Adipocyte (in vitro differentiated cells): ENCODE data around the gene BCL2L1.

ENCODE experiments used
- DNase-seq: peaks from one replicate; pipeline ENCODE4 v3.0.0-alpha.2; 2015; ENCODE audit warnings: low read depth
- H3K27me3 ChIP-seq: replicated peaks from 2 replicates; pipeline ENCODE4 v1.7.0; 2013; ENCODE audit warnings: mild to moderate bottlenecking, low read length, moderate library complexity; ENCODE audit not compliant: control insufficient read depth, insufficient read depth
- H3K36me3 ChIP-seq: 2 replicates; pipeline ENCODE4 v1.7.0; 2013; ENCODE audit warnings: low read length, mild to moderate bottlenecking, moderate library complexity; ENCODE audit not compliant: control insufficient read depth, insufficient read depth, severe bottlenecking
- H3K4me1 ChIP-seq: 2 replicates; pipeline ENCODE4 v1.7.0; 2013; ENCODE audit warnings: mild to moderate bottlenecking, low read length, moderate library complexity; ENCODE audit not compliant: control insufficient read depth, insufficient read depth
- H3K4me3 ChIP-seq: 2 replicates; pipeline ENCODE4 v1.7.0; 2013; ENCODE audit warnings: mild to moderate bottlenecking, low read length, moderate library complexity
- H3K9ac ChIP-seq: 2 replicates; pipeline ENCODE4 v1.7.0; 2013; ENCODE audit warnings: mild to moderate bottlenecking, low read length, moderate library complexity
- H3K9me3 ChIP-seq: 2 replicates; pipeline ENCODE4 v1.7.0; 2013; ENCODE audit warnings: mild to moderate bottlenecking, low read length, moderate library complexity; ENCODE audit not compliant: control insufficient read depth

BCL2L1 gene

GRCh38 chr20:31706607-31707257, 15.9 kb downstream of the BCL2L1 start:
- H3K9ac ChIP-seq, result peak overlapping the region; percentile 9
- H3K9me3 ChIP-seq, result no peaks in the 10 kb centered on the region
- H3K27me3 ChIP-seq, result no peaks in the 10 kb centered on the region
- H3K4me3 ChIP-seq, result no peak overlapping the region
- peaks cover 53% of the 10 kb centered on the region for H3K4me1 ChIP-seq
- DNase-seq, result no peak
- H3K36me3 ChIP-seq, result peaks cover 70% of the 10 kb centered on the region

DNA sequence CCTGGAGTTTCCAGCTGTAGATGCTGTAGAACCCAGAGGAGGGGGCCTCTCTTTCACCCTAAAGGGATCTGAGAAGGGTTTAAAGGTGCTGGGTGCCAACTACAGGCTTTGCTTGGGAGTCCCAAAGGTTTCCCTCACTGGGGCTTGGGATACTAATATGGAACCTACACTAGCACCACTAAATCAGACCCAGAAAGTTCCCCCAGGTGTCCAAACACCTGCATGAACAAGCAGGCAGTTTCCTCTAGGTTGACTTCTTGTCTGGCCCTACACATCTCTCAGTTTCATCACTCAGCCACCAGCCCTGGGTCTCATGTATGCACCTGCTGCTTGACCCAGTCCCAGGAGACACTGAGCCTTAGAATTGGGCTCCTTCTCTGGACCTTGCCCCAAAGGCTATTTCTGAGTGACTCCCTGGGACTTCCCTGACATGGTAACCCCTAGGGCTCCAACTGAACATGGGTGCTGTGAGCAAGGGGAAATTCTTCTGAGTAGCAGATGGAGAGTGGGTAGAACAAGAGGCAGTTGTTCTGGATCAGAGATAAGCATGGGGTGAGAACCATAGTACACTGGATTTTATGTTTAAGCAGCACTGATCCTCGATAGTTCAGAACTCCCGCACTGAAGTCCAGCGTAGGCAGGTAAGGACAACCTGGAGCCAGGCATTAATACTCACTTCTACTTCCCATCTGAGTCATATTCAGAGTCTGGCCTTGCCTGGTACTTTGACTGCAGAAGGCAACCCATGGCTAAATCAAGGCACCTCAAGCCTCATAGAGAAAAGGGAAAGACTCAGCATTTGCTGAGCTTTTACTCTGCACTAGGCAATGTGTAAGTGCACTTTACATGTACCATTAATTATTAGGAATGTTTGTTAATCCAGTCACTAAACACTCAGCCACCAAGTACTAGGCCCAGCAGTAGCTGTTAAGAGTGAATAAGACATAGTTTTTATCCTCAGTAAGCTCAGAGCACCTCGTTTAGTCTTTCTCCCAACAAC, 16.8 kb downstream of the BCL2L1 start:
- Histone ChIP-seq H3K4me3 (no peak overlapping the region), H3K27me3 (no peaks in the 10 kb centered on the region), H3K9me3 (no peaks in the 10 kb centered on the region), H3K36me3 (peaks cover 71% of the 10 kb centered on the region), H3K4me1 (peaks cover 52% of the 10 kb centered on the region), H3K9ac (peak overlapping the region; percentile 9)
- no peak for DNase-seq

DNA sequence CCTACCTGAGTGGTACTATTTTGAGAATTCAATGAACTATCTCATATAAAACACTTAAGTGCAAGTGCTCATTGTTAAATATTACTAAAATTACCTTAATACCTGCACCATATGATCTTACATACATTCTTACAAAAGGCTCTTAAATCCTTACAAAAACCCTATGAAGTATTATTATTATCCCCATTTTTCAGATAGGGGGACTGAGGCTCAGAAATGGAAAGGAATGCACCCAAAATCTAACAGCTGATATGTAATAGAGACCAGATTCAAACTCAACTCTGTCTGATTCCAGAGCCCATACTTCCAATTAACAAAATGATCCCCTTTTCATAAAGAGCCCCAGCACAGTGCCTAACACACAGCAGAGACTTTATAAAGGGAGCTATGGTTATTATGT, 17.5 kb downstream of the BCL2L1 start:
- no peaks in the 10 kb centered on the region for H3K9me3 ChIP-seq
- no peak overlapping the region for H3K4me3 ChIP-seq
- H3K36me3 ChIP-seq, result peaks cover 68% of the 10 kb centered on the region
- H3K27me3 ChIP-seq, result no peaks in the 10 kb centered on the region
- H3K4me1 ChIP-seq, result peaks cover 52% of the 10 kb centered on the region
- DNase-seq, result no peak
- H3K9ac ChIP-seq, result no peak overlapping the region

DNA sequence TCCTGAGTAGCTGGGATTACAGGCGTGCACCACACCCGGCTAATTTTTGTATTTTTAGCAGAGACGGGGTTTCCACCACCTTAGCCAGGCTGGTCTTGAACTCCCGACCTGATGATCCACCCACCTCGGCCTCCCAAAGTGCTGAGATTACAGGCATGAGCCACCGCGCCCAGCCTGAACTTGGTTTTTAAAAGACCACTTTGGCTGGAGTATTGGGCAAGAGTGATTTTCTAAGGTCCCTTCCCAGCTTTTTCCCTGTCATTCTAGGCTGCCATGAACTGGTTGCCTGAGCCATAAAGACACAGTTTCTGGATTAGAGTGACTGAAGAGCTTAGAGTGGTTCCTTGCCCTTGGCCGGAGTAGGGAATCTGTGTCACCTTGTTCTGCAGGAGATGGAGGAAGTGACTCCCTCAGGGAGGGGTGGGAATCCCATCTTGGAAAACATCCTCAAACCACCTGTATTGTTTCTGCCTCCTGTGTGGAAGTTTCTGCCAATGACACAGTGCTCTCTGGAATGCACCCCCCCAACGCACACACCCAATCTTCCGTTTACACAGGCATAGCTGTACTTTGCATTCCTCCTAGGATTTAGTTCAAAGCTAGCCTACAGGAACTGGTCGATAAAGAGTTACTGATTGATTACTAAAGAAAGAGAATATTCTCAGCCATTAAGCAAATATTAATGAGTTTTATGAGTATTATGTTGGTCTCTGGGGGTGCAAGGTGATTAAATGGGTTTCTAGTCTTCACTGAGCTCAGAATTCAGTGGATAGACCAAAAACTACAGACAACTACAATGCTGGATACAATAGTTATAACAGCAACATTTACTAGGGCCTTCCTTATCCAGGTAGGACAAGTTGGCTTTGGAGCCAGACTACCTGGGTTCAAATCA, 18.2 kb downstream of the BCL2L1 start:
- Histone ChIP-seq H3K36me3 (peaks cover 64% of the 10 kb centered on the region), H3K4me1 (peaks cover 60% of the 10 kb centered on the region)
- peak; percentile 51 for DNase-seq

GRCh38 chr20:31701591-31701990, 21.1 kb downstream of the BCL2L1 start:
- Histone ChIP-seq H3K4me3 (no peak overlapping the region), H3K27me3 (no peaks in the 10 kb centered on the region), H3K9ac (peak overlapping the region; percentile 11), H3K36me3 (peaks cover 46% of the 10 kb centered on the region), H3K4me1 (peaks cover 58% of the 10 kb centered on the region), H3K9me3 (no peaks in the 10 kb centered on the region)
- no peak for DNase-seq

More for the DNA sequence above, 18.2 kb downstream of the BCL2L1 start:
- H3K4me3 ChIP-seq, result no peak overlapping the region
- H3K9me3 ChIP-seq, result no peaks in the 10 kb centered on the region
- no peaks in the 10 kb centered on the region for H3K27me3 ChIP-seq
- peak overlapping the region; percentile 21 for H3K9ac ChIP-seq

GRCh38 chr20:31700747-31701146, 21.9 kb downstream of the BCL2L1 start:
- Histone ChIP-seq H3K4me3 (no peak overlapping the region), H3K9me3 (no peaks in the 10 kb centered on the region), H3K36me3 (peaks cover 38% of the 10 kb centered on the region), H3K9ac (no peak overlapping the region), H3K27me3 (no peaks in the 10 kb centered on the region), H3K4me1 (peaks cover 58% of the 10 kb centered on the region)
- no peak for DNase-seq

DNA sequence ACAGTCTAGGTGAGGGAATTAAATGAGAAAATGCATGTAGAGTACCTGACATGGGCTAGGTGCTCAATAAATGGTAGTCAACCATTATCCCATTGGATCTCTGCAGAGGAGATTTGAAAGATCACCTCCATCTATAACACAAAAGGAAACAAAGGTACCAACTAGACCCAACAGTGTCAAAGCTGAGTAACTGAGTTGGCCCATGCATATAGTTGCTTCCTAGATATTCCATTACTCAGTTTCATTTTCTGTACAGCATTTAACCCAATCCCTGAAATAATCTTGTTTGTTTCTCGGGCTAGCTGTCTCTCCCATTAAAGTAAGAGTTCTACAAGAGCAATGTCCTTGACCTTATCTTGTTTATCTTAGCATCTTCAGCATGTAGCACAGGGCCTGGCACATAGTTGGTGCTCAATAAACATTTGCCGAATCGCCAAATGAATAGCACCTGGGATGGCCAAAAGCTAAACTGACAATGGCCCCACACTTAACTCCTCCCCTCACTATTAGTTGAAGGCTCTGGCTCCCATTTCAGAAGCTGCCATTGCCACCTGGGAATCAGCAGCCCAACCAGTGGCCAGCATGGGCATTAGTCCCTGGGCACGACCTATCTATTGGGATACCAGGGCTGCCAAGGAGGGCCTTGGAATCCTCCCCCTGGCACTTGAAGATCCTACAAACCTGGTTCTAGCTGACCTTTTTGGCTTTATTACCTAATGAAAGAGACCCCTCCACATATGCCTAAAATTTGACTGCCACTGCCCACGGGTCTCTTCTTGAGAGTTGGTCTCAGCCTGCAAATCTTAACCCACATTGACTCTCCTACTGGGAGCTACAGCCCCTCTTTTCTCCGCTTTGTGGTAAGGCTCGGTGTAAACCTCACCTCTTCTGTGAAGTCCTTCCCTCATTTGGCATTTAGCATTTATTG, 22.6 kb downstream of the BCL2L1 start:
- Histone ChIP-seq H3K9ac (peak overlapping the region; percentile 69), H3K4me3 (peak overlapping the region; percentile 16), H3K36me3 (peaks cover 31% of the 10 kb centered on the region), H3K4me1 (peaks cover 64% of the 10 kb centered on the region), H3K27me3 (no peaks in the 10 kb centered on the region), H3K9me3 (no peaks in the 10 kb centered on the region)
- DNase-seq, result no peak

DNA sequence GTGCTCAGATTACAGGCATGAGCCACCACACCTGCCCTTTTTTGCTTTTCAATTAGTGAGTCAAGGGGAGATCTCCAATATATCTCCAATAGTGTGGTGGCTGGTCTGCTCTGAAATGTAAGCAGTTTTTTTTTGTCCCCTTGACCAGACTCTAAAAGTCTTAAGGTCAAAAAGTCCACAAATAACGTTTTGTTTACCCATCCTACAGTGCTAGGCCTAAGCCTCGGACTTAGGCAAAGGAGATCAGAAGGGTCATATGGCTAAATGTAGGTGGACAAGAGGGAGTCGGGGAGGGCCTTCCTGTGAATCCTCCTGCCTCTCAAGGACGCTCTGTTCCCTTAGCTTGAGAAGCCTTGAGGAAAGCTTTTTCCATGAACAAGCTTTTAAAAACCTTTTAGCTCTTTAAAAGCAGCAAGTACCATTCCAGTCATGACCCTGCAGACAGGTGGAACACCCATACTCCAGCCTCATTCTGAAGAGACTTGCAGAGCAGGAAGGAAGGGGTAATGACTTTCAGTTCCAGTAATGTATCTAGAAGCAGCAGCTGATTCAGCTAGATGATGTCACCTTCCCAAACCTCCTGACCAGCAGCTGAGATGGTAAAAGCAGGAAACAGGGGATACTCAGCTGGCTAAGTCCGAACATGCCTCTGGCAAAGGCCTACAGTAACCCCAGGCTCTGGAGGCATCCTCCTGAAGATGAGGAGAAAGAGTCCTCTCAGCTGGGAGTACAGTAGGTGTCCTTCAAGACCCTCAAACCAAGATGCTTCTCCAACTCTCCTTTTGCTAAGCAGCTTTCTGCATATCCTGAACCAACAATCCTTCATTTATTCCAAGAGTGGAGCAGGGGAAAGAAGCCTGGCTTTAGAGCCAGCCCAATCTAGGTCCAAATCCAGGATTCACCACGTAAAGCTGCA, 23.6 kb downstream of the BCL2L1 start:
- Histone ChIP-seq H3K4me3 (peak overlapping the region; percentile 16), H3K9ac (peak overlapping the region; percentile 69), H3K36me3 (peaks cover 23% of the 10 kb centered on the region), H3K4me1 (peaks cover 67% of the 10 kb centered on the region), H3K27me3 (no peaks in the 10 kb centered on the region), H3K9me3 (no peaks in the 10 kb centered on the region)
- peak; percentile 82 for DNase-seq

DNA sequence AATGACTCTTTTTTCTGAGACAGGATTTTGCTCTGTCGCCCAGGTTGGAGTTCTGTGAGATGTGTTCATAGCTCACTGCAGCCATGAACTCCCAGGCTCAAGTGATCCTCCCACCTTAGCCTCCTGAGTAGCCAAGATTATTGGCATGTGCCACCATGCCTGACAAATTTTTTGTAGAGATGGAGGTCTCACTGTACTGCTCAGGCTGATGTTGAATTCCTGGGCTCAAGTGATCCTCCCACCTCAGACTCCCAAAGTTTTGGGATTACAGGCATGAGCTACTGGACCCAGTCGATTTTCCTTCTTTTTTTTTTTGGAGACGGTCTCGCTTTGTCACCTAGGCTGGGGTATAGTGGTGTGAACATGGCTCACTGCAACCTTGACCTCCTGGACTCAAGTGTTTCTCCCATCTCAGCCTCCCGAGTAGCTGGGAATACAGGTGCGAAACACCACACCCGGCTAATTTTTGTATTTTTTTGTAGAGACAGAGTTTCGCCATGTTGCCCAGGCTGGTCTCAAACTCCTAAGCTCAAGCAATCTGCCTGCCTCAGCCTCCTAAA, 24.3 kb downstream of the BCL2L1 start:
- DNase-seq, result no peak
- Histone ChIP-seq H3K9me3 (no peaks in the 10 kb centered on the region), H3K36me3 (peaks cover 29% of the 10 kb centered on the region), H3K27me3 (no peaks in the 10 kb centered on the region), H3K4me1 (peaks cover 74% of the 10 kb centered on the region), H3K4me3 (no peak overlapping the region), H3K9ac (peak overlapping the region; percentile 69)
